Measurements from ENCODE around the gene CLEC4M.

CLEC4M gene

DNA sequence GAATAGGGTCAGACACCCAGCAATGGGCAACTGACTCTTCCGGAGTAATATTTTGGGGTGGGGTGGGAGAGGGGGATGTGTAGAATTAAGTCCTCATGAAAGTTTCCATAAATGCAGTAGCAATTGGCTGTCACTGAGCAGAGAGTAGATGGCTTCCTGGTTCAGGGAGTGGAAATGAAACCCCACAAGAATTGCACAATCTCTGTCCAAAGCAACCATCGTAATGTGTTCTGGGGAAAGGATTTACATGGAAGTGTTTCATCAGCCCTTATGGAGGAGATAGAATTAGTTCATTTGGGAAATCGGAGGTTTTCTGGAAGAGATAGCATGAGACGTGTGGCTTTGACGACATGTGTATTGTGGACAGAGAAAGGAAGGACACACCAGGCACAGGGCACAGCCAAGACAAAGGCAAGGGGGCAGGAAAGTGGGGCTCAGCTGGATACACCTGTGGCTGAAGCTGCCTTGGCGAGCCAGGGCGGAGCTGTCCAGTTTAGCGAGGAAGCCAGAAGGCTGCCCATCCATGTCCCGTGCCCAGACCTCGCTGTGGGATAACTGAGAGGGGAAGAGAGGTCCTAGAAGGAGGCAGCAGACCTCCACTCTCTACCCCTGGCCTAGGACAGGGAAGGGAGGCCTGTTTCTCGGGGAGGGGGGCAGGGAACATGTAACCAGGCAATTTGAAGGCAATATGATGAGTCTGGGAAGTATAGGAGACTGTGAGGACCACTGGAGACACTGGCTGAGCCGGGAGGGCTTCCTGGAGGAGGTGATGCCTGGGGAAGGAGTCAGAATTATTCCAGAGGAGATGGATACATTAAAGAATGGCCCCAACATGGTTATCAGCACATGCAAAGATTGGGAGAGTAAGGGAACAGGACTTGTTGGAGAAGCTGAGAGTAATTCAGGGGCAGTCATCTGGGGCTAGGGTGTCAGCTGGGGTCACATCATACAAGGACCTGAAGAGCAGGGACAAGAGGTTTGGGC is 28.5 kb upstream of the CLEC4M start:
- H3K27me3 ChIP-seq (ENCODE audit: insufficient read depth, poor library complexity, severe bottlenecking): peaks cover 26% of the 10 kb centered on the region

DNA sequence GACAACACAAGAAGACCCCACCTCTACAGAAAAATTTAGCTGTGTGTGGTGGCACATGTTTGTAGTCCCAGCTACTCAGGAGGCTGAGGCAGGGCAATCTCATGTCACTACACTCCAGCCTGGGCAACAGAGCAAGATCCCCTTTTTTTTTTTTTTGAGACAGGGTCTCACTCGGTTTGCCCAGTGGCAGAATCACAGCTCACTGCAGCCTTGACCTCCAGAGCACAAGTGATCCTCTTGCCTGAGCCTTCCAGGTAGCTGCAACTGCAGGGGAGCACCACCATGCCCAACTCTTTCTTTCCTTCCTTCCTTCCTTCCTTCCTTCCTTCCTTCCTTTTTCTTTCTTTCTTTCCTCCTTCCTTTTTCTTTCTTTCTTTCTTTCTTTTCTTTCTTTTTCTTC is 26.9 kb upstream of the CLEC4M start:
- no peak overlapping the region for H3K4me3 ChIP-seq (ENCODE audit: severe bottlenecking)
- TF ChIP-seq, protein P1, sequence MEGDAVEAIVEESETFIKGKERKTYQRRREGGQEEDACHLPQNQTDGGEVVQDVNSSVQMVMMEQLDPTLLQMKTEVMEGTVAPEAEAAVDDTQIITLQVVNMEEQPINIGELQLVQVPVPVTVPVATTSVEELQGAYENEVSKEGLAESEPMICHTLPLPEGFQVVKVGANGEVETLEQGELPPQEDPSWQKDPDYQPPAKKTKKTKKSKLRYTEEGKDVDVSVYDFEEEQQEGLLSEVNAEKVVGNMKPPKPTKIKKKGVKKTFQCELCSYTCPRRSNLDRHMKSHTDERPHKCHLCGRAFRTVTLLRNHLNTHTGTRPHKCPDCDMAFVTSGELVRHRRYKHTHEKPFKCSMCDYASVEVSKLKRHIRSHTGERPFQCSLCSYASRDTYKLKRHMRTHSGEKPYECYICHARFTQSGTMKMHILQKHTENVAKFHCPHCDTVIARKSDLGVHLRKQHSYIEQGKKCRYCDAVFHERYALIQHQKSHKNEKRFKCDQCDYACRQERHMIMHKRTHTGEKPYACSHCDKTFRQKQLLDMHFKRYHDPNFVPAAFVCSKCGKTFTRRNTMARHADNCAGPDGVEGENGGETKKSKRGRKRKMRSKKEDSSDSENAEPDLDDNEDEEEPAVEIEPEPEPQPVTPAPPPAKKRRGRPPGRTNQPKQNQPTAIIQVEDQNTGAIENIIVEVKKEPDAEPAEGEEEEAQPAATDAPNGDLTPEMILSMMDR (IDR thresholded peaks at IDR 0.05; ENCODE audit: poor library complexity, severe bottlenecking): no peak
- peaks cover 12% of the 10 kb centered on the region for H3K27me3 ChIP-seq (ENCODE audit: insufficient read depth, poor library complexity, severe bottlenecking)
- H3K27ac ChIP-seq (ENCODE audit: poor library complexity, severe bottlenecking): no peak overlapping the region
- ATAC-seq (ENCODE audit: low read depth) (no peak), DNase-seq (ENCODE audit: low spot score) (no peak)
- H3K4me1 ChIP-seq (ENCODE audit: insufficient read depth, poor library complexity, severe bottlenecking): no peaks in the 10 kb centered on the region
- H3K36me3 ChIP-seq (ENCODE audit: low read depth): no peaks in the 10 kb centered on the region
- H3K9me3 ChIP-seq (ENCODE audit: severe bottlenecking): no peaks in the 10 kb centered on the region

More for the DNA sequence above, 28.5 kb upstream of the CLEC4M start:
- no peaks in the 10 kb centered on the region for H3K36me3 ChIP-seq (ENCODE audit: low read depth)
- DNase-seq (ENCODE audit: low spot score) (no peak), ATAC-seq (ENCODE audit: low read depth) (no peak)
- H3K9me3 ChIP-seq (ENCODE audit: severe bottlenecking): no peaks in the 10 kb centered on the region
- no peak overlapping the region for H3K4me3 ChIP-seq (ENCODE audit: severe bottlenecking)
- TF ChIP-seq, protein P1 (IDR thresholded peaks at IDR 0.05; ENCODE audit: poor library complexity, severe bottlenecking): no peak
- H3K4me1 ChIP-seq (ENCODE audit: insufficient read depth, poor library complexity, severe bottlenecking): no peaks in the 10 kb centered on the region
- no peak overlapping the region for H3K27ac ChIP-seq (ENCODE audit: poor library complexity, severe bottlenecking)

DNA sequence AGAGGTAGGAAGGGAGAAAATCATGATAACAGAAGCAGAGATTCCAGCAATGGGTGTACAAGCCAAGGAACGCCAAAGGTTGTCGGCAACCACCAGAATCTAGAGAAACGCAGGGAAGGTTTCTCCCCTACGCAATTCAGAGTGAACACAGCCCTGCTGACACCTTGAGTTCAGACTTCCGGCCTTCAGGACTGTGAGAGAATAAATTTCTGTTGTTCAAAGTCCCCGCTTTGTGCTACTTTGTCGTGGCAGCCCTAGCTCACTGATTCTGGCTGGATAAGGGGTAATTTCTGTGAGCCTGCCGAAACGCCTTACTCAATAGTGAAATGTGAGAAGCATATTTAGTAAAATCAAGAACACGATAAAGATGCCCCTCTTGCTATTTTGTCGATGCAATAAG is 25.8 kb upstream of the CLEC4M start:
- no peak for ATAC-seq (ENCODE audit: low read depth)

DNA sequence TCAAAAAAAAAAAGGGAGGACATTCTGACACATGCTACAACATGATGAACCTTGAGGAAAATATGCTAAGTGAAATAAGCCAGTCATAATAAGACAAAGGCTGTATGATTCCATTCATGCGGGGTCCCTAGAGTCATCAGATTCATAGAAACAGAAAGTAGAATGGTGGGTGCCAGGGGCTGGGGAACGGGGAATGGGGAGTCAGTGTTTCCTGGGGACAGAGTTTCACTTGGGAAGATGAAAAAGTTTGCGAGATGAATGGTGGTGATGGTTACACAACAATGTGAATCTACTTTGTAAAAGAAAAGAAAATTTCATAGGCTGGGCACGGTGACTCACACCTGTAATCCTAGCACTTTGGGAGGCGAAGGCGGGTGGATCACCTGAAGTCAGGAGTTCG is 25.0 kb upstream of the CLEC4M start:
- no peak overlapping the region for H3K27ac ChIP-seq (ENCODE audit: poor library complexity, severe bottlenecking)
- ATAC-seq (ENCODE audit: low read depth): no peak
- TF ChIP-seq, protein P1 (IDR thresholded peaks at IDR 0.05; ENCODE audit: poor library complexity, severe bottlenecking): no peak
- H3K27me3 ChIP-seq (ENCODE audit: insufficient read depth, poor library complexity, severe bottlenecking): no peaks in the 10 kb centered on the region
- no peaks in the 10 kb centered on the region for H3K36me3 ChIP-seq (ENCODE audit: low read depth)
- H3K9me3 ChIP-seq (ENCODE audit: severe bottlenecking): no peaks in the 10 kb centered on the region
- no peak overlapping the region for H3K4me3 ChIP-seq (ENCODE audit: severe bottlenecking)
- H3K4me1 ChIP-seq (ENCODE audit: insufficient read depth, poor library complexity, severe bottlenecking): no peaks in the 10 kb centered on the region
- DNase-seq (ENCODE audit: low spot score): no peak

More for the DNA sequence above, 25.8 kb upstream of the CLEC4M start:
- peaks cover 1% of the 10 kb centered on the region for H3K27me3 ChIP-seq (ENCODE audit: insufficient read depth, poor library complexity, severe bottlenecking)
- no peak overlapping the region for H3K4me3 ChIP-seq (ENCODE audit: severe bottlenecking)
- H3K4me1 ChIP-seq (ENCODE audit: insufficient read depth, poor library complexity, severe bottlenecking): no peaks in the 10 kb centered on the region
- DNase-seq (ENCODE audit: low spot score): no peak
- H3K36me3 ChIP-seq (ENCODE audit: low read depth): no peaks in the 10 kb centered on the region
- no peak overlapping the region for H3K27ac ChIP-seq (ENCODE audit: poor library complexity, severe bottlenecking)
- TF ChIP-seq, protein P1 (IDR thresholded peaks at IDR 0.05; ENCODE audit: poor library complexity, severe bottlenecking): no peak
- no peaks in the 10 kb centered on the region for H3K9me3 ChIP-seq (ENCODE audit: severe bottlenecking)

Data from RWPE2 (cell line).